A549 (cell line): ENCODE measurements around the gene CDK11B. TPM values are rescaled to one million over a fixed set of nuclear protein-coding genes. Genes with fewer than 3 reads are reported as not detected.

Source experiments
- ATOH8 ChIP-seq: fragments of 250-450 bp; sonication (Bioruptor Pico); IDR thresholded peaks from 2 replicates; pipeline ENCODE4 v1.5.0; 2020; ENCODE audit warnings: low read depth, mild to moderate bottlenecking, moderate library complexity
- BCL3 ChIP-seq: fragments of >200 bp; sonication (Bioruptor Twin); formaldehyde crosslinking; IDR thresholded peaks from 3 replicates; pipeline ENCODE4 v1.6.1; 2016
- BHLHE40 ChIP-seq: IDR thresholded peaks from 2 replicates; pipeline ENCODE4 v1.6.1; 2012; ENCODE audit warnings: low read depth, low read length, inconsistent platforms
- CBX8 ChIP-seq: fragments of 200-600 bp; sonication (generic); IDR thresholded peaks from 2 replicates; pipeline ENCODE4 v1.6.1; 2016
- CEBPB ChIP-seq, 2 experiments: fragments of >200 bp in 1 of 2; sonication (Bioruptor Twin) in 1 of 2; formaldehyde crosslinking in 1 of 2; IDR thresholded peaks; 2 replicates each; pipeline ENCODE4 v1.6.1; 2012 to 2016
- CHD4 ChIP-seq: fragments of 200-600 bp; sonication (generic); IDR thresholded peaks from 2 replicates; pipeline ENCODE4 v1.6.1; 2016; ENCODE audit warnings: antibody characterized with exemption, mild to moderate bottlenecking, borderline replicate concordance
- E2F6 ChIP-seq: IDR thresholded peaks from 2 replicates; pipeline ENCODE4 v1.6.1; 2012; ENCODE audit warnings: low read depth, borderline replicate concordance
- EHF ChIP-seq: fragments of 250-450 bp; sonication (Bioruptor Pico); IDR thresholded peaks from 2 replicates; pipeline ENCODE4 v1.5.0; 2020; ENCODE audit warnings: mild to moderate bottlenecking
- EHMT2 ChIP-seq: fragments of 200-600 bp; sonication (generic); IDR thresholded peaks from 2 replicates; pipeline ENCODE4 v1.6.1; 2016; ENCODE audit warnings: antibody characterized with exemption, low read depth, mild to moderate bottlenecking, moderate library complexity
- ELK1 ChIP-seq: fragments of 150-350 bp; IDR thresholded peaks from 2 replicates; pipeline ENCODE4 v1.6.1; 2014; ENCODE audit warnings: low read depth, mild to moderate bottlenecking, low read length
- ESRRA ChIP-seq: fragments of 150-350 bp; IDR thresholded peaks from 2 replicates; pipeline ENCODE4 v1.6.1; 2014; ENCODE audit warnings: mild to moderate bottlenecking, low read length, borderline replicate concordance
- FOXS1 ChIP-seq: fragments of 250-450 bp; sonication (Bioruptor Pico); IDR thresholded peaks from 2 replicates; pipeline ENCODE4 v1.5.0; 2020; ENCODE audit warnings: mild to moderate bottlenecking, moderate library complexity
- GATA3 ChIP-seq: IDR thresholded peaks from 2 replicates; pipeline ENCODE4 v1.6.1; 2012; ENCODE audit warnings: borderline replicate concordance
- HOXB13 ChIP-seq: fragments of 250-450 bp; sonication (Bioruptor Pico); IDR thresholded peaks from 2 replicates; pipeline ENCODE4 v1.5.0; 2020; ENCODE audit warnings: low read depth, mild to moderate bottlenecking, moderate library complexity
- HOXB5 ChIP-seq: fragments of 250-450 bp; sonication (Bioruptor Pico); IDR thresholded peaks from 2 replicates; pipeline ENCODE4 v1.5.0; 2020; ENCODE audit warnings: mild to moderate bottlenecking, moderate library complexity
- JUN ChIP-seq, 2 experiments: fragments of >200 bp; sonication (Bioruptor Twin); formaldehyde crosslinking; IDR thresholded peaks; 2 replicates in 1 of 2; 3 replicates in 1 of 2; pipeline ENCODE4 v1.6.1; 2016 to 2017
- JUNB ChIP-seq: fragments of >200 bp; sonication (Bioruptor Twin); formaldehyde crosslinking; IDR thresholded peaks from 2 replicates; pipeline ENCODE4 v1.6.1; 2016
- KDM5A ChIP-seq: fragments of 200-600 bp; sonication (generic); IDR thresholded peaks from 2 replicates; pipeline ENCODE4 v1.6.1; 2016; ENCODE audit warnings: antibody characterized with exemption, mild to moderate bottlenecking
- MAX ChIP-seq: IDR thresholded peaks from 2 replicates; pipeline ENCODE4 v1.6.1; 2012
- MYC ChIP-seq: IDR thresholded peaks from 2 replicates; pipeline ENCODE4 v1.6.1; 2012; ENCODE audit warnings: mild to moderate bottlenecking, inconsistent platforms, low read length, improper control_type of control experiment, borderline replicate concordance
- NFE2L2 ChIP-seq: fragments of 150-350 bp; conservative IDR thresholded peaks from 2 replicates; pipeline ENCODE4 v1.6.1; 2014; ENCODE audit warnings: low read length
- NPAS2 ChIP-seq: fragments of 250-450 bp; sonication (Bioruptor Pico); IDR thresholded peaks from 2 replicates; pipeline ENCODE4 v1.8.0; 2022; ENCODE audit warnings: mild to moderate bottlenecking, moderate library complexity, borderline replicate concordance
- PHF8 ChIP-seq: fragments of 200-600 bp; sonication (generic); IDR thresholded peaks from 2 replicates; pipeline ENCODE4 v1.6.1; 2016; ENCODE audit warnings: low read depth, mild to moderate bottlenecking, antibody characterized with exemption, moderate library complexity, borderline replicate concordance
- POLR2AphosphoS2 ChIP-seq: conservative IDR thresholded peaks from 2 replicates; pipeline ENCODE4 v1.6.1; 2012; ENCODE audit warnings: low read length, improper control_type of control experiment, inconsistent platforms
- RAD21 ChIP-seq, 2 experiments: fragments of >200 bp in 1 of 2; sonication (Bioruptor Twin) in 1 of 2; formaldehyde crosslinking in 1 of 2; IDR thresholded peaks in 1 of 2; conservative IDR thresholded peaks in 1 of 2; 2 replicates in 1 of 2; 3 replicates in 1 of 2; pipeline ENCODE4 v1.6.1; 2012 to 2018; ENCODE audit warnings: inconsistent platforms in 1 of 2
- RARB ChIP-seq: fragments of 250-450 bp; sonication (Bioruptor Pico); IDR thresholded peaks from 2 replicates; pipeline ENCODE4 v1.8.0; 2021; ENCODE audit warnings: mild to moderate bottlenecking, moderate library complexity
- RFX5 ChIP-seq: fragments of 450-650 bp; IDR thresholded peaks from 2 replicates; pipeline ENCODE4 v1.7.1; 2014; ENCODE audit warnings: antibody characterized with exemption, mild to moderate bottlenecking, moderate library complexity
- RNF2 ChIP-seq: fragments of 200-600 bp; sonication (generic); IDR thresholded peaks from 2 replicates; pipeline ENCODE4 v1.6.1; 2016; ENCODE audit warnings: low read depth, mild to moderate bottlenecking, antibody characterized with exemption, moderate library complexity, borderline replicate concordance
- SMC3 ChIP-seq: fragments of >200 bp; sonication (Bioruptor Twin); formaldehyde crosslinking; IDR thresholded peaks from 3 replicates; pipeline ENCODE4 v1.6.1; 2018; ENCODE audit warnings: inconsistent platforms
- TFCP2L1 ChIP-seq: fragments of 250-450 bp; sonication (Bioruptor Pico); IDR thresholded peaks from 2 replicates; pipeline ENCODE4 v1.5.0; 2021; ENCODE audit warnings: mild to moderate bottlenecking
- ZC3H11A ChIP-seq: fragments of 450-650 bp; IDR thresholded peaks from 2 replicates; pipeline ENCODE4 v1.6.1; 2014; ENCODE audit warnings: antibody characterized with exemption, mild to moderate bottlenecking
- ZFP36 ChIP-seq: fragments of 450-650 bp; IDR thresholded peaks from 2 replicates; pipeline ENCODE4 v1.6.1; 2014; ENCODE audit warnings: borderline replicate concordance; ENCODE audit not compliant: partially characterized antibody
- ZNF302 ChIP-seq: fragments of 250-450 bp; sonication (Bioruptor Pico); IDR thresholded peaks from 2 replicates; pipeline ENCODE4 v1.9.0; 2021; ENCODE audit warnings: inconsistent platforms, mild to moderate bottlenecking, moderate library complexity
- ZSCAN20 ChIP-seq: fragments of 250-450 bp; sonication (Bioruptor Pico); IDR thresholded peaks from 2 replicates; pipeline ENCODE4 v1.8.0; 2022; ENCODE audit warnings: mild to moderate bottlenecking, moderate library complexity
- polyA plus RNA-seq, 4 experiments: library from polyadenylated mRNA; depleted of rRNA in 3 of 4; stranded (reverse); fragments of >200 nt; fragmentation: RNase III in 1 of 4; extraction: RNeasy Plus Mini Kit Qiagen cat#74134 plus additional on column Dnase treatment in 1 of 4; gene quantifications; 2 replicates in 3 of 4; 3 replicates in 1 of 4; pipeline ENCODE4 v1.2.3, GENCODE V29; 2011 to 2017
- TF ChIP-seq, protein P1 (sequence below): fragments of >200 bp; sonication (Bioruptor Twin); formaldehyde crosslinking; IDR thresholded peaks from 2 replicates; pipeline ENCODE4 v1.6.1; 2016

The CDK11B gene
- polyA plus RNA-seq, 2 of the 4 experiments (the other 2 are of a cell fraction) = 7.6 to 33.8 TPM

DNA sequence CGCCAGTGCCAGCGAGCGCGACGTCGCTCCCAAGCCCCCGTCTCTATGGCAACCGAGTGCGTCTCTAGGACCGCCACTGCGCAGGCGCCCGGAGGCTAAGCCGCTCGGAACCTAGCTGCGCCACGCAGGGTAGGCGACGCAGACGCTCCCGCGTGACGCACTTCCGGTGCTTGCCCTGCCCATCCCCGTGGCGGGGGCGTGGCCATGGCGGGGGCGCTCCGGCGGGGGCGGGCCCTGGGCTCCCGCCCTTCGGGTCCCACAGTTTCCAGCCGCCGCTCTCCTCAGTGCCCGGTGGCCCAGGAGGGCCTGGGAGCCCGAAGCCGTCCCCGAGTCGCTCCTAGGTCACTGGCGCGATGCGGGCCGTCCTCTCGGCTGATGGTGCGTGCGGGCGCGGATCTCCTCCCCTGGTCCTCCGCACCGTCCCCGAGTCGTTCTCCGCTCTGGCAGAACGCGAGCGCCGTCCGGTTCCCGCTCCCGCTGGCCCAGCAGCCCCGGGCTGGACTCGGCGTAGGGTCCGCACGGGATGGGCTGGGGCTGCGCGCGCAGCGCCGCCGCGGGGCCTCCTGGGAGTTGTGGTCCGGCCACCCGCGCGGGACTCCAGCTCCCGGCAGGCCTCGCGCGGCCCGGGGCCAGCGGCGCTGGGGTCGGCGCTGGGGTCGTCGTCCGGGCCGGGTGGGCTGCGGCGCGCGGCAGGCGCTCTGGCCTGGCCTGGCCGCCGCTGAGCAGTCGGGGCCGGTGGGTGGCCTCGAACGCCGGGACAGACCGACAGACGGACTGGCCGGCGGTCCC is 43.4 kb downstream of the CDK11B start, which contains the start of gene MIB2 (continued):
- TF ChIP-seq HOXB13 = no peak
- no peak for TF ChIP-seq POLR2AphosphoS2
- no peak for TF ChIP-seq GATA3
- TF ChIP-seq EHF (CRISPR knock-in tag) = no peak
- TF ChIP-seq, protein P1, sequence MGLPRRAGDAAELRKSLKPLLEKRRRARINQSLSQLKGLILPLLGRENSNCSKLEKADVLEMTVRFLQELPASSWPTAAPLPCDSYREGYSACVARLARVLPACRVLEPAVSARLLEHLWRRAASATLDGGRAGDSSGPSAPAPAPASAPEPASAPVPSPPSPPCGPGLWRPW = no peak
- TF ChIP-seq BHLHE40 = no peak
- TF ChIP-seq RNF2 = no peak
- no peak for TF ChIP-seq ESRRA
- no peak for TF ChIP-seq ZSCAN20
- TF ChIP-seq NPAS2 (CRISPR knock-in tag) = no peak
- no peak for TF ChIP-seq ZC3H11A
- TF ChIP-seq ELK1 = no peak
- no peak for TF ChIP-seq CEBPB (IDR thresholded peaks at IDR 0.05)
- no peak for TF ChIP-seq ATOH8 (CRISPR knock-in tag)
- TF ChIP-seq MAX = peak; percentile 25; the same call in 1 of the 2 replicates
- TF ChIP-seq KDM5A = no peak
- TF ChIP-seq NFE2L2 = no peak
- no peak for TF ChIP-seq EHMT2
- no peak for TF ChIP-seq ZFP36
- no peak for TF ChIP-seq RAD21 (conservative IDR thresholded peaks at IDR 0.05 in 1 of 2, IDR thresholded peaks at IDR 0.05 in 1 of 2)
- TF ChIP-seq ZNF302 (CRISPR knock-in tag) = no peak
- TF ChIP-seq CHD4 = no peak
- no peak for TF ChIP-seq CBX8
- peak; percentile 90 for TF ChIP-seq RFX5
- no peak for TF ChIP-seq RARB
- TF ChIP-seq SMC3 = no peak
- TF ChIP-seq TFCP2L1 (CRISPR knock-in tag) = no peak
- TF ChIP-seq FOXS1 = no peak
- peak; percentile 72; the same call in 2 of the 3 replicates for TF ChIP-seq BCL3
- TF ChIP-seq JUN (IDR thresholded peaks at IDR 0.05) = peak in 1 of 2 experiments; percentile 87; a peak in 3 of 5 replicates
- no peak for TF ChIP-seq HOXB5 (CRISPR knock-in tag)
- no peak for TF ChIP-seq MYC
- TF ChIP-seq JUNB = no peak
- peak; percentile 82; the same call in 1 of the 2 replicates for TF ChIP-seq PHF8
- TF ChIP-seq E2F6 = no peak
